ENCODE measurements around the gene EIF4E3.

GRCh38 chr3:71676931-71677330 lies 48.3 kb downstream of the EIF4E3 start:
- TF ChIP-seq POLR2A (IDR thresholded peaks at IDR 0.05; ENCODE audit: low read length), result no peak
- TF ChIP-seq GATA1 (IDR thresholded peaks at IDR 0.05; ENCODE audit: low read depth, low read length), result no peak

Data from erythroblast (primary cell).